ENCODE measurements around the gene RNPC3. TPM values are rescaled to one million over a fixed set of nuclear protein-coding genes. Genes with fewer than 3 reads are reported as not detected.
"Not testable (repeated sequence)": the region's sequence is repeated elsewhere in the genome, so short reads cannot be mapped to it uniquely, and the experiment has no call there.

The RNPC3 gene
- total RNA-seq, 1 experiment from 2014 or later = 20.1 TPM

DNA sequence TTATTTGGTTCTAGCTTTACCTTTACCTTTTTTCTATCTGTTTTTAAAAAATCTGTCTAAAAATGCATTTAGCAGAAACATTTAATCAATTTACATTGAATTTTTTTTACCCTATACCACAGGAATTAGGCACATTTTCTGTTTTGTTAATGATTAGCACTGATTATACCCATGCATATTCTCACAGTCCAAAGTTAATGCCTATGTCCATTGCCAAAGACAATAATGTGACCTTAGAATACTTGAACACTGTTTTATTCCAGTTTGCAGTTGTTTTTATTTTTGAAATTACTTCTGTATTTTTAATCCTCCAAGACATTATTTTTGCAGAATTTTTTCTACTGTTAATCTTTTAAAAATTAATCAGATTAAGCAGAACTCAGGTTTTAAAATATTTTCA is 34.9 kb downstream of the RNPC3 start:
- intact Hi-C loops (cut with micrococcal nuclease; ENCODE audit: unreplicated experiment) = no loop called here
- Histone ChIP-seq H3K9me3 (ENCODE audit: low read depth, low read length, poor library complexity, severe bottlenecking) (no peaks in the 10 kb centered on the region), H3K36me3 (ENCODE audit: insufficient read depth, low read length, poor library complexity, severe bottlenecking) (no peaks in the 10 kb centered on the region), H3K4me3 (ENCODE audit: low read depth, low read length, poor library complexity, severe bottlenecking) (no peak overlapping the region), H3K27ac (ENCODE audit: low read depth, low read length, poor library complexity, severe bottlenecking) (no peak overlapping the region), H3K4me1 (ENCODE audit: insufficient read depth, low read length, poor library complexity, severe bottlenecking) (peaks cover 2% of the 10 kb centered on the region), H3K27me3 (replicated peaks; ENCODE audit: insufficient read depth, low read depth, low read length, poor library complexity) (no peaks in the 10 kb centered on the region)
- TF ChIP-seq EZH2 (IDR thresholded peaks at IDR 0.05; ENCODE audit: borderline replicate concordance, low read depth, low read length, poor library complexity, severe bottlenecking) = no peak
- TF ChIP-seq, protein P1, sequence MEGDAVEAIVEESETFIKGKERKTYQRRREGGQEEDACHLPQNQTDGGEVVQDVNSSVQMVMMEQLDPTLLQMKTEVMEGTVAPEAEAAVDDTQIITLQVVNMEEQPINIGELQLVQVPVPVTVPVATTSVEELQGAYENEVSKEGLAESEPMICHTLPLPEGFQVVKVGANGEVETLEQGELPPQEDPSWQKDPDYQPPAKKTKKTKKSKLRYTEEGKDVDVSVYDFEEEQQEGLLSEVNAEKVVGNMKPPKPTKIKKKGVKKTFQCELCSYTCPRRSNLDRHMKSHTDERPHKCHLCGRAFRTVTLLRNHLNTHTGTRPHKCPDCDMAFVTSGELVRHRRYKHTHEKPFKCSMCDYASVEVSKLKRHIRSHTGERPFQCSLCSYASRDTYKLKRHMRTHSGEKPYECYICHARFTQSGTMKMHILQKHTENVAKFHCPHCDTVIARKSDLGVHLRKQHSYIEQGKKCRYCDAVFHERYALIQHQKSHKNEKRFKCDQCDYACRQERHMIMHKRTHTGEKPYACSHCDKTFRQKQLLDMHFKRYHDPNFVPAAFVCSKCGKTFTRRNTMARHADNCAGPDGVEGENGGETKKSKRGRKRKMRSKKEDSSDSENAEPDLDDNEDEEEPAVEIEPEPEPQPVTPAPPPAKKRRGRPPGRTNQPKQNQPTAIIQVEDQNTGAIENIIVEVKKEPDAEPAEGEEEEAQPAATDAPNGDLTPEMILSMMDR (conservative IDR thresholded peaks at IDR 0.05; ENCODE audit: low read depth, low read length) = no peak
- no TSS peak for BruUV-seq (replicated peaks)
- DNase-seq (ENCODE audit: low spot score) = no peak
- ChIA-PET POLR2A (ENCODE audit: low non-redundant PET) (no interaction called here), CTCF (no interaction called here)

GRCh38 chr1:103561124-103561523 is 35.6 kb downstream of the RNPC3 start:
- BruUV-seq (replicated peaks); H3K4me1 ChIP-seq (ENCODE audit: insufficient read depth, low read length, poor library complexity, severe bottlenecking); CTCF ChIA-PET; DNase-seq (ENCODE audit: low spot score); H3K4me3 ChIP-seq (ENCODE audit: low read depth, low read length, poor library complexity, severe bottlenecking); H3K36me3 ChIP-seq (ENCODE audit: insufficient read depth, low read length, poor library complexity, severe bottlenecking); H3K27me3 ChIP-seq (replicated peaks; ENCODE audit: insufficient read depth, low read depth, low read length, poor library complexity); H3K27ac ChIP-seq (ENCODE audit: low read depth, low read length, poor library complexity, severe bottlenecking); H3K9me3 ChIP-seq (ENCODE audit: low read depth, low read length, poor library complexity, severe bottlenecking); intact Hi-C loops (cut with micrococcal nuclease; ENCODE audit: unreplicated experiment); POLR2A ChIA-PET (ENCODE audit: low non-redundant PET): not testable (repeated sequence)

DNA sequence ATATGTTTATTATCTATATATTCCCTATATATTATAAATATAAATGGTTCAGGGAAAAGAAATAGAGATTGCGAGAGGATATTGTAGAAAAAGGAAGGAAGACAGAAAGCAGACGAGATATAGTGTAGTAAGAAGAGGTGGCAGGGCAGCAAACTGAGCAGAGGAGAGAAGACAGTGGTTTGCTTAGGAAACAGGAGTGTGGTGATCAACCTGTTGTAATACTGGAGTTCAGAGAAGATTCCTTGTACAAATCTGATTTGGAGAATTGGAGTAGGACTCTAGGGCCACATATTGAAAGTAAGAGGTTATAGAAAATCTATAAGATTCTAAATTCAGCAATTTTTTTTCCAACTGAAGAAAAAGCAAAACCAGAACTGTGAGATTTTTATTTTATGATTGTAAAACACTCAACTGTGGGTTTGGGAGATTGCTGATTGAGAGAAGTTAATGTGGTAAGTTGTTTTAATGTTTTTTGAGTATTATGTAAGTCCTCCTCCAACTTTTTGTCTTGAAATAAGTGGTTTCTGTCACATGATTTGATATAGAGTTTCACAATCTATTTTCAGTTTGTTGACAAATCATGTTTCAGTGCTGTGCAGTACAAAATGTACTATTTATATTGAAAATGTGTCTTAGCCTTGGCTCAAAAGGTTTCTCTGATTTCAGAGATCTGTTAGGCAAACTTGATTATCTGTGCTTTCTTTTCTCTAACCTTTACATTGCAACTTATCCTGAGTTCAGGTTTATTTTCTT is 36.3 kb downstream of the RNPC3 start:
- no peaks in the 10 kb centered on the region for H3K9me3 ChIP-seq (ENCODE audit: low read depth, low read length, poor library complexity, severe bottlenecking)
- no peak for DNase-seq (ENCODE audit: low spot score)
- H3K27ac ChIP-seq (ENCODE audit: low read depth, low read length, poor library complexity, severe bottlenecking) = no peak overlapping the region
- no peaks in the 10 kb centered on the region for H3K27me3 ChIP-seq (replicated peaks; ENCODE audit: insufficient read depth, low read depth, low read length, poor library complexity)
- CTCF ChIA-PET = no interaction called here
- H3K36me3 ChIP-seq (ENCODE audit: insufficient read depth, low read length, poor library complexity, severe bottlenecking) = no peaks in the 10 kb centered on the region
- POLR2A ChIA-PET (ENCODE audit: low non-redundant PET) = no interaction called here
- intact Hi-C loops (cut with micrococcal nuclease; ENCODE audit: unreplicated experiment) = no loop called here
- no TSS peak for BruUV-seq (replicated peaks)
- TF ChIP-seq, protein P1 (conservative IDR thresholded peaks at IDR 0.05; ENCODE audit: low read depth, low read length) = no peak
- no peak for TF ChIP-seq EZH2 (IDR thresholded peaks at IDR 0.05; ENCODE audit: borderline replicate concordance, low read depth, low read length, poor library complexity, severe bottlenecking)
- H3K4me3 ChIP-seq (ENCODE audit: low read depth, low read length, poor library complexity, severe bottlenecking) = no peak overlapping the region
- no peaks in the 10 kb centered on the region for H3K4me1 ChIP-seq (ENCODE audit: insufficient read depth, low read length, poor library complexity, severe bottlenecking)

GRCh38 chr1:103563056-103563455 is 37.6 kb downstream of the RNPC3 start:
- CTCF ChIA-PET = no interaction called here
- no TSS peak for BruUV-seq (replicated peaks)
- Histone ChIP-seq H3K9me3 (ENCODE audit: low read depth, low read length, poor library complexity, severe bottlenecking) (no peaks in the 10 kb centered on the region), H3K4me1 (ENCODE audit: insufficient read depth, low read length, poor library complexity, severe bottlenecking) (no peaks in the 10 kb centered on the region), H3K27ac (ENCODE audit: low read depth, low read length, poor library complexity, severe bottlenecking) (no peak overlapping the region), H3K27me3 (replicated peaks; ENCODE audit: insufficient read depth, low read depth, low read length, poor library complexity) (no peaks in the 10 kb centered on the region), H3K4me3 (ENCODE audit: low read depth, low read length, poor library complexity, severe bottlenecking) (no peak overlapping the region), H3K36me3 (ENCODE audit: insufficient read depth, low read length, poor library complexity, severe bottlenecking) (no peaks in the 10 kb centered on the region)
- no peak for DNase-seq (ENCODE audit: low spot score)
- POLR2A ChIA-PET (ENCODE audit: low non-redundant PET) = no interaction called here
- intact Hi-C loops (cut with micrococcal nuclease; ENCODE audit: unreplicated experiment) = no loop called here
- TF ChIP-seq, protein P1 (conservative IDR thresholded peaks at IDR 0.05; ENCODE audit: low read depth, low read length) = no peak
- TF ChIP-seq EZH2 (IDR thresholded peaks at IDR 0.05; ENCODE audit: borderline replicate concordance, low read depth, low read length, poor library complexity, severe bottlenecking) = no peak

Measured in A673 (cell line).